ENCODE data around the gene FURIN. TPM values are rescaled to one million over a fixed set of nuclear protein-coding genes. Genes with fewer than 3 reads are reported as not detected.

FURIN gene
- total RNA-seq, 1 experiment from 2014 or later, result 35.1 TPM

GRCh38 chr15:90875549-90875981, 7.2 kb downstream of the FURIN start:
- Mint-ChIP-seq H3K36me3 (ENCODE audit: insufficient read depth in 1 of 3, low read depth in 3 of 3) (peaks cover 20 to 36% (median 33%) of the 10 kb centered on the region in 3 experiments; a peak in 6 of 7 replicates), H3K4me3 (no peak overlapping the region), H3K27me3 (ENCODE audit: low read depth) (no peaks in the 10 kb centered on the region), H3K27ac (peak overlapping the region in 1 of 3 experiments; percentile 53; a peak in 2 of 7 replicates), H3K4me1 (peaks cover 26 to 32% of the 10 kb centered on the region in 2 experiments), H3K9me3 (peaks cover 0 to 2% of the 10 kb centered on the region in 2 experiments; a peak in 1 of 5 replicates)
- WGBS (ENCODE audit: extremely low coverage, insufficient read length, low lambda C conversion rate), result no CpG with 5 or more reads among the region's 12 CpGs
- Histone ChIP-seq H2BK5ac (ENCODE audit: insufficient read length, low read length) (no peak overlapping the region), H3K56ac (ENCODE audit: insufficient read length, low read depth, low read length) (no peak overlapping the region), H3K23ac (ENCODE audit: insufficient read length, low read depth, low read length) (no peak overlapping the region), H2BK120ac (ENCODE audit: low read depth, low read length, poor library complexity, severe bottlenecking) (no peak overlapping the region), H2AFZ (ENCODE audit: low read length) (no peak overlapping the region), H3K9ac (ENCODE audit: extremely low read depth, insufficient read length, low read length) (no peak overlapping the region), H4K20me1 (ENCODE audit: control insufficient read depth, insufficient read depth, insufficient read length) (no peaks in the 10 kb centered on the region), H2BK20ac (ENCODE audit: low read depth, low read length, poor library complexity, severe bottlenecking) (no peak overlapping the region), H3K79me1 (ENCODE audit: insufficient read depth, low read depth, low read length, poor library complexity, severe bottlenecking) (peaks cover 2% of the 10 kb centered on the region), H3T11ph (ENCODE audit: low read length) (no peak overlapping the region), H2BK12ac (ENCODE audit: insufficient read length, low read depth, low read length) (no peak overlapping the region), H4K8ac (replicated peaks; ENCODE audit: insufficient read length, low read depth, low read length) (no peak overlapping the region), H4K5ac (ENCODE audit: insufficient read length, low read depth, low read length) (no peak overlapping the region), H3K18ac (ENCODE audit: insufficient read length, low read depth, low read length) (no peak overlapping the region), H2AK5ac (ENCODE audit: insufficient read length, low read length) (no peak overlapping the region), H4K91ac (ENCODE audit: insufficient read length, low read depth, low read length) (no peak overlapping the region), H3K4me1 (ENCODE audit: insufficient read depth, low read length) (peaks cover 3% of the 10 kb centered on the region; the same call in 1 of the 2 replicates), H3K4ac (ENCODE audit: low read depth, low read length) (no peak overlapping the region), H3K27me3 (ENCODE audit: insufficient read depth, low read length) (no peaks in the 10 kb centered on the region), H3K9me3 (ENCODE audit: control insufficient read depth, low read depth, low read length) (no peaks in the 10 kb centered on the region), H3K14ac (ENCODE audit: insufficient read depth, low read length) (peak overlapping the region; percentile 10; the same call in 1 of the 2 replicates), H3K27ac (ENCODE audit: insufficient read length, low read depth, low read length) (no peak overlapping the region), H2BK15ac (ENCODE audit: low read depth, low read length) (no peak overlapping the region; the same call in 1 of the 2 replicates), H3K4me2 (ENCODE audit: insufficient read depth, insufficient read length, low read length) (no peak overlapping the region), H3K79me2 (ENCODE audit: insufficient read depth, low read length) (no peaks in the 10 kb centered on the region), H3K23me2 (ENCODE audit: insufficient read length, low read depth, low read length, poor library complexity, severe bottlenecking) (peaks cover 8% of the 10 kb centered on the region)
- no peak for TF ChIP-seq CTCF (conservative IDR thresholded peaks at IDR 0.05)
- DNase-seq, result no peak
